Right ventricle myocardium superior (tissue), 1 donor: ENCODE data around the gene LRRC8E. TPM values are rescaled to one million over a fixed set of nuclear protein-coding genes. Genes with fewer than 3 reads are reported as not detected.
"Not testable (repeated sequence)": the region's sequence is repeated elsewhere in the genome, so short reads cannot be mapped to it uniquely, and the experiment has no call there.

ENCODE experiments used
- ATAC-seq: fragments of 200-7000 bp; cut with Tn5 transposase; one replicate; pipeline ENCODE4 v1.9.1; 2020; ENCODE audit warnings: mild to moderate bottlenecking; ENCODE audit not compliant: poor library complexity
- DNase-seq: peaks from one replicate; pipeline ENCODE4 v3.0.0-alpha.2; 2020
- intact Hi-C: fragments of 100-400 bp; cut with DNase I; formaldehyde crosslinking; loops from one replicate; pipeline ENCODE4 v1.11.2; 2022
- total RNA-seq: library from RNA; stranded (reverse); fragmentation: NEBNext Ultra II Directional; extraction: Animal tissue kit (Norgen Biotek cat#: 25700); gene quantifications from one replicate; pipeline ENCODE4 v1.2.1, GENCODE V29; 2021
- donor health status: DM: no; HTN: yes; CAD: no; lungs with severe emphysema.

Gene LRRC8E
- total RNA-seq, 1 donor from 2014 or later = 1.6 TPM

- peak; percentile 71 for ATAC-seq
- intact Hi-C loops = no loop called here
- peak; percentile 75 for DNase-seq
These were observed 35.2 kb upstream of the LRRC8E start for GRCh38 chr19:7852851-7853769.

GRCh38 chr19:7853770-7854128 lies 34.6 kb upstream of the LRRC8E start:
- intact Hi-C loops = no loop called here
- no peak for DNase-seq
- ATAC-seq = no peak

- DNase-seq = no peak
- intact Hi-C loops = no loop called here
- no peak for ATAC-seq
These were observed 32.7 kb upstream of the LRRC8E start for GRCh38 chr19:7855426-7856108.

- intact Hi-C loops = no loop called here
- no peak for ATAC-seq
- DNase-seq = no peak
These were observed 32.2 kb upstream of the LRRC8E start for GRCh38 chr19:7856109-7856591.

- ATAC-seq = no peak
- intact Hi-C loops = no loop called here
- DNase-seq = no peak
These were observed 31.3 kb upstream of the LRRC8E start for GRCh38 chr19:7856679-7857663.

GRCh38 chr19:7857727-7858108 lies 30.6 kb upstream of the LRRC8E start:
- DNase-seq (no peak), ATAC-seq (no peak)
- intact Hi-C loops = no loop called here

GRCh38 chr19:7858109-7858770 lies 30.1 kb upstream of the LRRC8E start:
- intact Hi-C loops = no loop called here
- ATAC-seq = no peak
- DNase-seq = no peak

- DNase-seq, intact Hi-C loops, ATAC-seq: not testable (repeated sequence)
These were observed 29.2 kb upstream of the LRRC8E start for GRCh38 chr19:7859087-7859486.

- no peak for DNase-seq
- intact Hi-C loops = no loop called here
- no peak for ATAC-seq
These were observed 28.2 kb upstream of the LRRC8E start for GRCh38 chr19:7859831-7860713.

GRCh38 chr19:7860714-7861618 lies 27.3 kb upstream of the LRRC8E start:
- ATAC-seq (peak; percentile 53), DNase-seq (no peak)
- intact Hi-C loops = no loop called here

- DNase-seq (no peak), ATAC-seq (no peak)
- intact Hi-C loops = no loop called here
These were observed 26.5 kb upstream of the LRRC8E start for GRCh38 chr19:7861619-7862412.

- ATAC-seq (peak; percentile 37), DNase-seq (peak; percentile 64)
- intact Hi-C loops = no loop called here
These were observed 25.8 kb upstream of the LRRC8E start for GRCh38 chr19:7862413-7862951.

GRCh38 chr19:7863157-7863970 lies 24.9 kb upstream of the LRRC8E start:
- DNase-seq (no peak), ATAC-seq (no peak)
- intact Hi-C loops = no loop called here

GRCh38 chr19:7863971-7864689 lies 24.2 kb upstream of the LRRC8E start:
- ATAC-seq (no peak), DNase-seq (no peak)
- intact Hi-C loops = no loop called here
